ENCODE measurements around the gene TTC29. TPM values are rescaled to one million over a fixed set of nuclear protein-coding genes. Genes with fewer than 3 reads are reported as not detected.
"Not testable (repeated sequence)": the region's sequence is repeated elsewhere in the genome, so short reads cannot be mapped to it uniquely, and the experiment has no call there.

Gene TTC29
- polyA plus RNA-seq, 2 of the 4 experiments (the other 2 are of a cell fraction): not detected

GRCh38 chr4:146674829-146675570 lies 270.7 kb downstream of the TTC29 start:
- DNase-seq (ENCODE audit: low read depth in 1 of 2, low spot score in 1 of 2) (no peak), ATAC-seq (no peak), FAIRE-seq (no peak)
- TF ChIP-seq REST (IDR thresholded peaks at IDR 0.05) (no peak), POLR2A (IDR thresholded peaks at IDR 0.05; ENCODE audit: low read length) (no peak), NR3C1 (IDR thresholded peaks at IDR 0.05) (no peak), ESRRA (IDR thresholded peaks at IDR 0.05; ENCODE audit: borderline replicate concordance, low read length) (no peak), TFCP2L1 (CRISPR knock-in tag; IDR thresholded peaks at IDR 0.05) (no peak), MAX (IDR thresholded peaks at IDR 0.05) (no peak), HDAC2 (IDR thresholded peaks at IDR 0.05) (no peak), MAFK (IDR thresholded peaks at IDR 0.05; ENCODE audit: partially characterized antibody) (no peak), EHMT2 (IDR thresholded peaks at IDR 0.05; ENCODE audit: low read depth) (no peak), TP53 (CRISPR knock-in tag; IDR thresholded peaks at IDR 0.05) (no peak), PHF8 (IDR thresholded peaks at IDR 0.05; ENCODE audit: borderline replicate concordance, low read depth) (no peak), SMC3 (IDR thresholded peaks at IDR 0.05) (no peak), E2F6 (IDR thresholded peaks at IDR 0.05; ENCODE audit: borderline replicate concordance, low read depth) (no peak)
- Histone ChIP-seq H3K4me3 (no peak overlapping the region), H3K9me3 (no peaks in the 10 kb centered on the region), H3K4me2 (no peak overlapping the region), H3K27ac (no peak overlapping the region), H3K4me1 (no peaks in the 10 kb centered on the region)
- POLR2A ChIA-PET: no interaction called here
- CTCF ChIA-PET: no interaction called here
- 15% methylated on average over 2 of the region's 2 CpGs for WGBS (ENCODE audit: missing lambda C conversion rate)

GRCh38 chr4:146663968-146664311 lies 281.7 kb downstream of the TTC29 start:
- DNase-seq (ENCODE audit: low read depth in 1 of 2, low spot score in 1 of 2); H3K4me1 ChIP-seq; ATAC-seq; H3K9me3 ChIP-seq; H3K4me3 ChIP-seq; CTCF ChIA-PET; FAIRE-seq; POLR2A ChIA-PET; H3K4me2 ChIP-seq; H3K27ac ChIP-seq: not testable (repeated sequence)
- WGBS (ENCODE audit: missing lambda C conversion rate): 20% methylated on average over 5 of the region's 6 CpGs

- POLR2A ChIA-PET: no interaction called here
- no peak for ATAC-seq
Measured at GRCh38 chr4:146661367-146661766, 284.3 kb downstream of the TTC29 start.

More at GRCh38 chr4:146661367-146661766, 284.3 kb downstream of the TTC29 start:
- H3K9me3 ChIP-seq: no peaks in the 10 kb centered on the region
- H3K4me2 ChIP-seq: no peak overlapping the region
- DNase-seq (ENCODE audit: low read depth in 1 of 2, low spot score in 1 of 2) (no peak), FAIRE-seq (no peak)
- TF ChIP-seq CEBPB (IDR thresholded peaks at IDR 0.05) (no peak), CBX8 (IDR thresholded peaks at IDR 0.05) (no peak)
- no peak overlapping the region for H3K27ac ChIP-seq
- H3K4me1 ChIP-seq: no peaks in the 10 kb centered on the region
- no peak overlapping the region for H3K4me3 ChIP-seq
- CTCF ChIA-PET: no interaction called here
- WGBS (ENCODE audit: missing lambda C conversion rate): 6% methylated on average over 4 of the region's 4 CpGs
